ENCODE measurements around the gene TRABD2B. TPM values are rescaled to one million over a fixed set of nuclear protein-coding genes. Genes with fewer than 3 reads are reported as not detected.

TRABD2B gene
- total and polyA plus RNA-seq, 2 donors (not counting 1 experiment from before 2014, with no cell fraction given) = under 0.01 TPM; not detected in 1

GRCh38 chr1:48005253-48006117, 8.3 kb upstream of the TRABD2B start:
- Histone ChIP-seq H3K9me3 (ENCODE audit: control insufficient read depth, insufficient read depth, low read depth, low read length) (no peaks in the 10 kb centered on the region), H3K27ac (ENCODE audit: insufficient read depth, low read length) (no peak overlapping the region), H3K27me3 (ENCODE audit: control insufficient read depth, insufficient read depth, low read length) (peaks cover 4% of the 10 kb centered on the region), H3K4me3 (replicated peaks in 1 of 4; ENCODE audit: control extremely low read depth in 1 of 4, insufficient read depth in 1 of 4, low read depth in 3 of 4, low read length in 4 of 4) (no peak overlapping the region), H3K79me2 (ENCODE audit: control insufficient read depth, insufficient read depth, low read length) (no peaks in the 10 kb centered on the region), H3K4me2 (ENCODE audit: extremely low read depth, insufficient read depth, low read length) (no peak overlapping the region), H3K9ac (ENCODE audit: insufficient read depth, low read length) (no peak overlapping the region), H4K20me1 (ENCODE audit: control insufficient read depth, extremely low read depth, insufficient read depth, low read length) (no peaks in the 10 kb centered on the region), H3K4me1 (ENCODE audit: control insufficient read depth, extremely low read depth, insufficient read depth, low read length) (no peaks in the 10 kb centered on the region), H3K36me3 (ENCODE audit: control insufficient read depth, insufficient read depth, low read length) (no peaks in the 10 kb centered on the region), H2AFZ (ENCODE audit: low read length) (no peak overlapping the region)
- TF ChIP-seq EZH2 (IDR thresholded peaks at IDR 0.05; ENCODE audit: low read length, missing control alignments) = no peak
- TF ChIP-seq, protein P1, sequence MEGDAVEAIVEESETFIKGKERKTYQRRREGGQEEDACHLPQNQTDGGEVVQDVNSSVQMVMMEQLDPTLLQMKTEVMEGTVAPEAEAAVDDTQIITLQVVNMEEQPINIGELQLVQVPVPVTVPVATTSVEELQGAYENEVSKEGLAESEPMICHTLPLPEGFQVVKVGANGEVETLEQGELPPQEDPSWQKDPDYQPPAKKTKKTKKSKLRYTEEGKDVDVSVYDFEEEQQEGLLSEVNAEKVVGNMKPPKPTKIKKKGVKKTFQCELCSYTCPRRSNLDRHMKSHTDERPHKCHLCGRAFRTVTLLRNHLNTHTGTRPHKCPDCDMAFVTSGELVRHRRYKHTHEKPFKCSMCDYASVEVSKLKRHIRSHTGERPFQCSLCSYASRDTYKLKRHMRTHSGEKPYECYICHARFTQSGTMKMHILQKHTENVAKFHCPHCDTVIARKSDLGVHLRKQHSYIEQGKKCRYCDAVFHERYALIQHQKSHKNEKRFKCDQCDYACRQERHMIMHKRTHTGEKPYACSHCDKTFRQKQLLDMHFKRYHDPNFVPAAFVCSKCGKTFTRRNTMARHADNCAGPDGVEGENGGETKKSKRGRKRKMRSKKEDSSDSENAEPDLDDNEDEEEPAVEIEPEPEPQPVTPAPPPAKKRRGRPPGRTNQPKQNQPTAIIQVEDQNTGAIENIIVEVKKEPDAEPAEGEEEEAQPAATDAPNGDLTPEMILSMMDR (conservative IDR thresholded peaks at IDR 0.05 in 1 of 2, IDR thresholded peaks at IDR 0.05 in 1 of 2; ENCODE audit: low read depth in 1 of 2, low read length in 2 of 2) = no peak
- no peak for DNase-seq (ENCODE audit: low read depth in 2 of 2)

DNA sequence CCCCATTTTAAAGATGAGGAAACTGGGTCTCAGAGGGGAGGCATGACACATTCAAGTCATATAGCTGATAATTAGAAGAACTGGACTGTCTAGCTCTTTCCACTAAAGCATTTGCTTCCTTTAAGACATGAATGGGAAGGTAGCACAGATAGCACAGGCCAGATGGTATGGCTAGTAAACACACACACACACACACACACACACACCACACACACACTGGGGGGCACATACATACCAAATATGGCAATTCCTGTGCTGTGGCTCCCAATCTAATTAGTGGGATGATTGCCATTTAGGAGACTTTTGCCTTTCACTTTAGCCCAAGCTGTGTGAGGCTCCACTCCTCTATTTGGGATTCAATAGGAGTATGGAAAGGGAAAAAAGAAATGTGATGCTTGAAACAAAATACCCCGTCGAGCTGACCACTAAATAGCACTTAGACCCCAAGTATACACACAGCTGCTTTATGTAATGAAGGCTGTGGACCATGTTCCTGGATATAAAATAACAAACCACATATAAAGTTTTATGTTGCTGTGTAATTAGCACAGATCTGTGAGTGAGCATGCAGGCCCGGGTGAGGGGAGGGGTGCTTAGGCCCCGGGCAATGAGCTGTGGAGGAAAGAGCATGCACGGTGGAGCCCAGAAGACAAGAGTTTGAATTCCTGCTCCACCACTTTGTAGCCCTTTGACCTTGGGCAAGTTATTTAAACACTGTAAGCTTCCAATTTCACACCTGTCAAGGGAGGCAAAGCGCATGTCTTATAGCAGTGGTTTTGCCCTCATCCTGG, 6.8 kb upstream of the TRABD2B start:
- no peaks in the 10 kb centered on the region for H3K4me1 ChIP-seq (ENCODE audit: control insufficient read depth, extremely low read depth, insufficient read depth, low read length)
- no peak overlapping the region for H3K27ac ChIP-seq (ENCODE audit: insufficient read depth, low read length)
- no peak overlapping the region for H3K4me3 ChIP-seq (replicated peaks in 1 of 4; ENCODE audit: control extremely low read depth in 1 of 4, insufficient read depth in 1 of 4, low read depth in 3 of 4, low read length in 4 of 4)
- H3K27me3 ChIP-seq (ENCODE audit: control insufficient read depth, insufficient read depth, low read length) = peaks cover 4% of the 10 kb centered on the region
- TF ChIP-seq, protein P1 (conservative IDR thresholded peaks at IDR 0.05 in 1 of 2, IDR thresholded peaks at IDR 0.05 in 1 of 2; ENCODE audit: low read depth in 1 of 2, low read length in 2 of 2) = no peak
- no peak for TF ChIP-seq EZH2 (IDR thresholded peaks at IDR 0.05; ENCODE audit: low read length, missing control alignments)
- no peaks in the 10 kb centered on the region for H3K9me3 ChIP-seq (ENCODE audit: control insufficient read depth, insufficient read depth, low read depth, low read length)
- H3K4me2 ChIP-seq (ENCODE audit: extremely low read depth, insufficient read depth, low read length) = no peak overlapping the region
- no peaks in the 10 kb centered on the region for H3K79me2 ChIP-seq (ENCODE audit: control insufficient read depth, insufficient read depth, low read length)
- H4K20me1 ChIP-seq (ENCODE audit: control insufficient read depth, extremely low read depth, insufficient read depth, low read length) = no peaks in the 10 kb centered on the region
- no peaks in the 10 kb centered on the region for H3K36me3 ChIP-seq (ENCODE audit: control insufficient read depth, insufficient read depth, low read length)
- H2AFZ ChIP-seq (ENCODE audit: low read length) = no peak overlapping the region
- no peak for DNase-seq (ENCODE audit: low read depth in 2 of 2)
- no peak overlapping the region for H3K9ac ChIP-seq (ENCODE audit: insufficient read depth, low read length)

GRCh38 chr1:48002142-48002541, 5.0 kb upstream of the TRABD2B start:
- H4K20me1 ChIP-seq (ENCODE audit: control insufficient read depth, extremely low read depth, insufficient read depth, low read length) = no peaks in the 10 kb centered on the region
- TF ChIP-seq, protein P1 (conservative IDR thresholded peaks at IDR 0.05 in 1 of 2, IDR thresholded peaks at IDR 0.05 in 1 of 2; ENCODE audit: low read depth in 1 of 2, low read length in 2 of 2) = no peak
- TF ChIP-seq EZH2 (IDR thresholded peaks at IDR 0.05; ENCODE audit: low read length, missing control alignments) = no peak
- H3K79me2 ChIP-seq (ENCODE audit: control insufficient read depth, insufficient read depth, low read length) = no peaks in the 10 kb centered on the region
- peaks cover 11% of the 10 kb centered on the region for H3K27me3 ChIP-seq (ENCODE audit: control insufficient read depth, insufficient read depth, low read length)
- no peak overlapping the region for H2AFZ ChIP-seq (ENCODE audit: low read length)
- H3K9me3 ChIP-seq (ENCODE audit: control insufficient read depth, insufficient read depth, low read depth, low read length) = no peaks in the 10 kb centered on the region
- no peak for DNase-seq (ENCODE audit: low read depth in 2 of 2)
- no peaks in the 10 kb centered on the region for H3K4me1 ChIP-seq (ENCODE audit: control insufficient read depth, extremely low read depth, insufficient read depth, low read length)
- H3K9ac ChIP-seq (ENCODE audit: insufficient read depth, low read length) = no peak overlapping the region
- H3K36me3 ChIP-seq (ENCODE audit: control insufficient read depth, insufficient read depth, low read length) = no peaks in the 10 kb centered on the region
- H3K4me2 ChIP-seq (ENCODE audit: extremely low read depth, insufficient read depth, low read length) = no peak overlapping the region
- H3K4me3 ChIP-seq (replicated peaks in 1 of 4; ENCODE audit: control extremely low read depth in 1 of 4, insufficient read depth in 1 of 4, low read depth in 3 of 4, low read length in 4 of 4) = no peak overlapping the region
- no peak overlapping the region for H3K27ac ChIP-seq (ENCODE audit: insufficient read depth, low read length)
